NCI-H1930 (cell line): ENCODE measurements around the gene TGFB3.
"Not testable (repeated sequence)": the region's sequence is repeated elsewhere in the genome, so short reads cannot be mapped to it uniquely, and the experiment has no call there.

Experiments used
- DNase-seq, 2 experiments: peaks; one replicate each; lab custom pipeline; 2025; lab: John Stamatoyannopoulos, UW

The TGFB3 gene

GRCh38 chr14:75952489-75952888, 29.3 kb downstream of the TGFB3 start:
- DNase-seq, result no peak

- no peak for DNase-seq
These were observed 35.0 kb downstream of the TGFB3 start for GRCh38 chr14:75946785-75947184.

GRCh38 chr14:75944607-75945241, 37.1 kb downstream of the TGFB3 start:
- DNase-seq, result no peak

GRCh38 chr14:75941030-75941429, 40.8 kb downstream of the TGFB3 start:
- no peak for DNase-seq

- DNase-seq, result no peak
These were observed 42.6 kb downstream of the TGFB3 start for GRCh38 chr14:75939200-75939599.

- peak; percentile 51 to 66 for DNase-seq
These were observed 46.7 kb downstream of the TGFB3 start for GRCh38 chr14:75934998-75935628.

GRCh38 chr14:75933712-75934296, 48.0 kb downstream of the TGFB3 start:
- DNase-seq, result no peak

- no peak for DNase-seq
These were observed 53.1 kb downstream of the TGFB3 start for GRCh38 chr14:75928690-75929181.

- no peak for DNase-seq
These were observed 54.2 kb downstream of the TGFB3 start for GRCh38 chr14:75927564-75928087.

- no peak for DNase-seq
These were observed 55.2 kb downstream of the TGFB3 start for GRCh38 chr14:75926431-75927115.

GRCh38 chr14:75925141-75925840, 56.5 kb downstream of the TGFB3 start:
- DNase-seq, result not testable (repeated sequence)

GRCh38 chr14:75920421-75920820, 61.4 kb downstream of the TGFB3 start:
- not testable (repeated sequence) for DNase-seq

- DNase-seq, result no peak
These were observed 63.9 kb downstream of the TGFB3 start for GRCh38 chr14:75917946-75918335.

GRCh38 chr14:75917322-75917945, 64.4 kb downstream of the TGFB3 start:
- DNase-seq, result no peak

GRCh38 chr14:75915045-75915444, 66.8 kb downstream of the TGFB3 start:
- DNase-seq, result no peak

- DNase-seq, result no peak
These were observed 68.6 kb downstream of the TGFB3 start for GRCh38 chr14:75913183-75913582.

- no peak for DNase-seq
These were observed 69.9 kb downstream of the TGFB3 start for GRCh38 chr14:75911883-75912282.

GRCh38 chr14:75910048-75910447, 71.7 kb downstream of the TGFB3 start:
- no peak for DNase-seq

GRCh38 chr14:75909630-75910029, 72.2 kb downstream of the TGFB3 start:
- DNase-seq, result no peak
